A673 (cell line): ENCODE data around the gene PEX11G. TPM values are rescaled to one million over a fixed set of nuclear protein-coding genes. Genes with fewer than 3 reads are reported as not detected.

Experiments
- BruUV-seq: library from RNA; stranded (reverse); fragments of 400-500 nt; replicated peaks from 2 replicates; lab custom pipeline; 2021; lab: Mats Ljungman, UMichigan
- CTCF ChIA-PET: fragments of 300-600 bp; sonication (Branson Sonifier 250); formaldehyde crosslinking; loops from one replicate; lab custom pipeline; 2022; ENCODE audit warnings: antibody characterized with exemption; lab: Charles Lee
- POLR2A ChIA-PET: fragments of 300-600 bp; sonication (Branson Sonifier 250); formaldehyde crosslinking; loops from one replicate; lab custom pipeline; 2022; ENCODE audit warnings: antibody characterized with exemption; ENCODE audit not compliant: low non-redundant PET; lab: Charles Lee
- DNase-seq: peaks from one replicate; pipeline ENCODE4 v3.0.0-alpha.2; 2015; ENCODE audit warnings: low spot score
- H3K27ac ChIP-seq: fragments of 200-600 bp; sonication (generic); 2 replicates; pipeline ENCODE4 v1.5.1; 2016; ENCODE audit warnings: mixed run types, low read depth, mild to moderate bottlenecking, mixed read lengths, antibody characterized with exemption, low read length; ENCODE audit not compliant: poor library complexity, severe bottlenecking
- H3K27me3 ChIP-seq: fragments of 200-600 bp; sonication (generic); replicated peaks from 2 replicates; pipeline ENCODE4 v1.6.1; 2017; ENCODE audit warnings: mixed run types, low read depth, mild to moderate bottlenecking, mixed read lengths, antibody characterized with exemption, low read length; ENCODE audit not compliant: insufficient read depth, poor library complexity
- H3K36me3 ChIP-seq: fragments of 200-600 bp; sonication (generic); 2 replicates; pipeline ENCODE4 v1.6.1; 2016; ENCODE audit warnings: mixed run types, mild to moderate bottlenecking, mixed read lengths, antibody characterized with exemption, low read length; ENCODE audit not compliant: insufficient read depth, poor library complexity, severe bottlenecking
- H3K4me1 ChIP-seq: fragments of 200-600 bp; sonication (generic); 2 replicates; pipeline ENCODE4 v1.6.1; 2017; ENCODE audit warnings: mixed run types, mild to moderate bottlenecking, mixed read lengths, antibody characterized with exemption, low read length; ENCODE audit not compliant: insufficient read depth, poor library complexity, severe bottlenecking
- H3K4me3 ChIP-seq: fragments of 200-600 bp; sonication (generic); 2 replicates; pipeline ENCODE4 v1.5.1; 2016; ENCODE audit warnings: low read depth, mixed run types, mild to moderate bottlenecking, mixed read lengths, low read length; ENCODE audit not compliant: poor library complexity, severe bottlenecking
- H3K9me3 ChIP-seq: fragments of 200-600 bp; sonication (generic); 2 replicates; pipeline ENCODE4 v1.6.1; 2016; ENCODE audit warnings: mixed run types, low read depth, mild to moderate bottlenecking, mixed read lengths, antibody characterized with exemption, low read length; ENCODE audit not compliant: poor library complexity, severe bottlenecking
- EZH2 ChIP-seq: fragments of 200-600 bp; sonication (generic); IDR thresholded peaks from 2 replicates; pipeline ENCODE4 v1.6.1; 2017; ENCODE audit warnings: borderline replicate concordance, low read depth, mild to moderate bottlenecking, mixed read lengths, antibody characterized with exemption, low read length; ENCODE audit not compliant: poor library complexity, severe bottlenecking
- intact Hi-C: fragments of 100-400 bp; cut with micrococcal nuclease; formaldehyde crosslinking; loops from one replicate; pipeline ENCODE4 v1.10.0; 2022; ENCODE audit not compliant: unreplicated experiment
- total RNA-seq: library from RNA; stranded (reverse); gene quantifications from 2 replicates; pipeline ENCODE4 v1.2.3, GENCODE V29; 2021
- TF ChIP-seq, protein P1 (sequence below): fragments of 300-800, 200-600 bp; sonication (generic); conservative IDR thresholded peaks from 2 replicates; pipeline ENCODE4 v1.5.1; 2017; ENCODE audit warnings: low read depth, mild to moderate bottlenecking, antibody characterized with exemption, low read length, moderate library complexity, mixed read lengths

PEX11G gene
- total RNA-seq, 1 experiment from 2014 or later, result 1.1 TPM

DNA sequence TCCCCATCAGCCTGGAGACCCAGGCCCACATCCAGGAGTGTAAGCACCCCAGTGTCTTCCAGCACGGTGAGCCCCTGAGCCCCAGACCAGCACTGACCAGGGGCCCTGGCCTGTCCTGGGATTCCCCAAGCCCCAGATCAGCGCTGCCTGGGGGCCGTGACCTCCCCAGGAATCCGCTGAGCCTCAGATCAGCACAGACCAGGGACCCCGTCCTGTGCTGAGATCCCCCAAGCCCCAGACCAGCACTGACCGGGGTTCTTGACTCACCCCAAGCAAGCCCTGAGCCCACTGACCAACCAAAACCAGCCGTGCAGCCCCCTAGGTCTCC, 39.3 kb upstream of the PEX11G start:
- no peak overlapping the region for H3K4me3 ChIP-seq
- POLR2A ChIA-PET, result no interaction called here

DNA sequence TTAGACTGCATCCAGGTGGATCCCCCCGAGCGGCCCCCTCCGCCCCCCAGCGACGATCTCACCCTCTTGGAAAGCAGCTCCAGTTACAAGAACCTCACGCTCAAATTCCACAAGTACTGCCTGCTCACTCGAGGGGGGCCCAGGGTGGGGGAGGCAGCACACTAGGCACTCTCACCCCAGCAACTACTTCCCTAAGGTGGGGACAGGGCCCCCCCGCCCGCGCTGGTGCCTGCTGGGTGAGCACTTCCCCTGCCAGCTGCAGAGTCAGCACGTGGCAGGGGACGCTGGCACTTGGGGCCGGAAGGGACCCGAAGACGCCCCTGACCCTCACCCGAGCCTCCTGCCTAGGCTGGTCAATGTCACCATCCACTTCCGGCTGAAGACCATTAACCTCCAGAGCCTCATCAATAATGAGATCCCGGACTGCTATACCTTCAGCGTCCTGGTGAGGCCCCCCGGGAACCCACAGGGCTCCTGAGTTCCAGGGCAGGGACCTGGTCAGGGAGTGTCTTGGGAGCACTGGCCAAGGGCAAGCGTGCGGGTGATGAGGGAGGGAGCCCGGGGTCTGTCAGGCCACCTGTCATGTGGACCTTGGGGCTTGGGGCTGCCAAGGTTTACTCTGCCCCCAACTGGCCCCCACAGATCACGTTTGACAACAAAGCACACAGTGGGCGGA, 38.8 kb upstream of the PEX11G start:
- no peak overlapping the region for H3K27ac ChIP-seq
- BruUV-seq, result no TSS peak
- POLR2A ChIA-PET, result no interaction called here

More for the DNA sequence above, 39.3 kb upstream of the PEX11G start:
- Histone ChIP-seq H3K27me3 (no peaks in the 10 kb centered on the region), H3K9me3 (no peaks in the 10 kb centered on the region), H3K27ac (no peak overlapping the region), H3K4me1 (peaks cover 6% of the 10 kb centered on the region), H3K36me3 (no peaks in the 10 kb centered on the region)
- intact Hi-C loops, result no loop called here
- BruUV-seq, result no TSS peak
- TF ChIP-seq EZH2, result no peak
- TF ChIP-seq, protein P1, sequence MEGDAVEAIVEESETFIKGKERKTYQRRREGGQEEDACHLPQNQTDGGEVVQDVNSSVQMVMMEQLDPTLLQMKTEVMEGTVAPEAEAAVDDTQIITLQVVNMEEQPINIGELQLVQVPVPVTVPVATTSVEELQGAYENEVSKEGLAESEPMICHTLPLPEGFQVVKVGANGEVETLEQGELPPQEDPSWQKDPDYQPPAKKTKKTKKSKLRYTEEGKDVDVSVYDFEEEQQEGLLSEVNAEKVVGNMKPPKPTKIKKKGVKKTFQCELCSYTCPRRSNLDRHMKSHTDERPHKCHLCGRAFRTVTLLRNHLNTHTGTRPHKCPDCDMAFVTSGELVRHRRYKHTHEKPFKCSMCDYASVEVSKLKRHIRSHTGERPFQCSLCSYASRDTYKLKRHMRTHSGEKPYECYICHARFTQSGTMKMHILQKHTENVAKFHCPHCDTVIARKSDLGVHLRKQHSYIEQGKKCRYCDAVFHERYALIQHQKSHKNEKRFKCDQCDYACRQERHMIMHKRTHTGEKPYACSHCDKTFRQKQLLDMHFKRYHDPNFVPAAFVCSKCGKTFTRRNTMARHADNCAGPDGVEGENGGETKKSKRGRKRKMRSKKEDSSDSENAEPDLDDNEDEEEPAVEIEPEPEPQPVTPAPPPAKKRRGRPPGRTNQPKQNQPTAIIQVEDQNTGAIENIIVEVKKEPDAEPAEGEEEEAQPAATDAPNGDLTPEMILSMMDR, result no peak
- CTCF ChIA-PET, result no interaction called here
- no peak for DNase-seq

DNA sequence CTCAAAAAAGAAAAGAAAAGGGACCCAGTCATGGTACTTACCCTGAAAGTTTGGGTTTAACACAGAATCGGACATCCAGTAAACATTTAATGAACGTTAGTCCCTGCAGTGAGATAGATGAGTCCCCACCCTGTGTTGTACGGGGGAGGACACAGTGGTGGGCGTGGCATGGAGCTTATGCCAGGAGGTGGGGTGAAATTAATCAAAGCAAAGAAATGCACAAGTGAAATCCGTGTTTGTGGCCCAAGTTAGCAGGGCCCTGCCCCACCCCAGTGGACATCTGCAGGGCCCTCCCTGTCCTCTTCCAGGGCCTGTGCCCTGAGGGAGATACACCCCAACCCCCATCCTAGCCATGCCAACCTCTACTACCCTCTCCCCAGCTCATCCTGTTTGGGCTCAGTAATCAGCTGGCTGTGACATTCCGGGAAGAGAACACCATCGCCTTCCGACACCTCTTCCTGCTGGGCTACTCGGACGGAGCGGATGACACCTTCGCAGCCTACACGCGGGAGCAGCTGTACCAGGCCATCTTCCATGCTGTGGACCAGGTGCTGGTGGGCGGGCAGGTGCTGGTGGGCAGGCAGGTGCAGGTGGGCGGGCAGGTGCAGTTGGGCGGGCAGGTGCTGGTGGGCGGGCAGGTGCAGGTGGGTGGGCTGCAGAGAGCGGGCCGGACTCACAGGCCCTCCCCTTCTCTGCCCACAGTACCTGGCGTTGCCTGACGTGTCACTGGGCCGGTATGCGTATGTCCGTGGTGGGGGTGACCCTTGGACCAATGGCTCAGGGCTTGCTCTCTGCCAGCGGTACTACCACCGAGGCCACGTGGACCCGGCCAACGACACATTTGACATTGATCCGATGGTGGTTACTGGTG, 37.5 kb upstream of the PEX11G start:
- H3K4me1 ChIP-seq, result peaks cover 15% of the 10 kb centered on the region
- DNase-seq, result no peak
- TF ChIP-seq, protein P1, result no peak
- TF ChIP-seq EZH2, result no peak
- no peaks in the 10 kb centered on the region for H3K9me3 ChIP-seq
- H3K27me3 ChIP-seq, result no peaks in the 10 kb centered on the region
- POLR2A ChIA-PET, result no interaction called here
- H3K27ac ChIP-seq, result no peak overlapping the region
- no peaks in the 10 kb centered on the region for H3K36me3 ChIP-seq
- CTCF ChIA-PET, result no interaction called here
- no peak overlapping the region for H3K4me3 ChIP-seq
- intact Hi-C loops, result no loop called here
- no TSS peak for BruUV-seq

More for the DNA sequence above, 38.8 kb upstream of the PEX11G start:
- TF ChIP-seq, protein P1, result no peak
- no peak for TF ChIP-seq EZH2
- Histone ChIP-seq H3K36me3 (no peaks in the 10 kb centered on the region), H3K4me1 (peaks cover 9% of the 10 kb centered on the region), H3K27me3 (no peaks in the 10 kb centered on the region), H3K9me3 (no peaks in the 10 kb centered on the region), H3K4me3 (no peak overlapping the region)
- intact Hi-C loops, result no loop called here
- no peak for DNase-seq
- CTCF ChIA-PET, result no interaction called here
